H1 (cell line): Measurements from ENCODE around the gene PC. TPM values are rescaled to one million over a fixed set of nuclear protein-coding genes. Genes with fewer than 3 reads are reported as not detected.

ENCODE experiments used
- CBX8 ChIP-seq: fragments of 300-800, 300-1000 bp; sonication (generic); IDR thresholded peaks from 2 replicates; pipeline ENCODE4 v1.7.1; 2016; ENCODE audit warnings: low read depth, low read length, borderline replicate concordance
- CHD1 ChIP-seq: IDR thresholded peaks from 2 replicates; pipeline ENCODE4 v1.6.1; 2012; ENCODE audit warnings: low read depth, low read length, improper control_type of control experiment
- CHD7 ChIP-seq: fragments of 300-600 bp; sonication (generic); IDR thresholded peaks from 2 replicates; pipeline ENCODE4 v1.7.1; 2012; ENCODE audit warnings: low read length, moderate library complexity, mild to moderate bottlenecking, inconsistent platforms; ENCODE audit not compliant: insufficient replicate concordance
- GTF2F1 ChIP-seq: IDR thresholded peaks from 2 replicates; pipeline ENCODE4 v1.6.1; 2012; ENCODE audit warnings: low read depth, low read length, improper control_type of control experiment, borderline replicate concordance
- SIN3A ChIP-seq, 2 experiments: IDR thresholded peaks in 1 of 2; conservative IDR thresholded peaks in 1 of 2; 2 replicates each; pipeline ENCODE4 v1.6.1; 2011 to 2012; ENCODE audit warnings: low read length in 2 of 2, improper control_type of control experiment in 1 of 2, low read depth in 1 of 2, mild to moderate bottlenecking in 1 of 2
- SIRT6 ChIP-seq: IDR thresholded peaks from one replicate; pipeline ENCODE4 v1.7.1; 2012; ENCODE audit warnings: low read length, inconsistent platforms
- SUZ12 ChIP-seq: fragments of 200-600 bp; sonication (generic); IDR thresholded peaks from 2 replicates; pipeline ENCODE4 v1.6.1; 2012; ENCODE audit warnings: mild to moderate bottlenecking, inconsistent platforms, low read length, moderate library complexity, mixed read lengths
- polyA plus RNA-seq, 7 experiments: library from polyadenylated mRNA; depleted of rRNA in 3 of 7; stranded (reverse) in 5 of 7; unstranded in 2 of 7; fragments of >200 nt in 5 of 7; fragments of 200-250 nt in 2 of 7; gene quantifications; 1 replicate in 5 of 7; 2 replicates in 1 of 7; 4 replicates in 1 of 7; pipeline versions ENCODE4 v1.2.1 to v1.2.3, GENCODE V29; 2011 to 2013; ENCODE audit warnings: missing spikeins in 2 of 7, mixed read lengths in 2 of 7
- total RNA-seq: library from RNA; stranded (reverse); fragmentation: NEBNext Ultra II Directional; extraction: Animal tissue kit (Norgen Biotek cat#: 25700); gene quantifications from 2 replicates; pipeline ENCODE4 v1.2.1, GENCODE V29; 2021

Gene PC
- total and polyA plus RNA-seq, 2 of the 8 experiments (the other 6 are each of a cell fraction or from before 2014, with no cell fraction given), result 11.5 to 27.5 TPM

- TF ChIP-seq CHD7 (no peak), CHD1 (no peak), SIRT6 (no peak), CBX8 (no peak), SIN3A (conservative IDR thresholded peaks at IDR 0.05 in 1 of 2, IDR thresholded peaks at IDR 0.05 in 1 of 2; ENCODE audit: low read depth in 1 of 2, low read length in 2 of 2) (no peak), GTF2F1 (no peak), SUZ12 (no peak)
These were observed 96.2 kb downstream of the PC start (continued) for GRCh38 chr11:66861774-66862558.
